ENCODE data around the gene C16orf82. TPM values are rescaled to one million over a fixed set of nuclear protein-coding genes. Genes with fewer than 3 reads are reported as not detected.

The C16orf82 gene
- total and polyA plus RNA-seq, 9 of the 15 experiments (the other 6 are each of a cell fraction or from before 2014, with no cell fraction given): not detected

- CTCF ChIA-PET (ENCODE audit: low intra/inter-chr PET ratio): no interaction called here
- in situ Hi-C loops (cut with MboI): no loop called here
- TF ChIP-seq MITF (IDR thresholded peaks at IDR 0.05) (no peak), NRF1 (conservative IDR thresholded peaks at IDR 0.05 in 1 of 2, IDR thresholded peaks at IDR 0.05 in 1 of 2) (no peak), RAD51 (IDR thresholded peaks at IDR 0.05; ENCODE audit: borderline replicate concordance, low read depth) (no peak), ZNF830 (CRISPR knock-in tag; IDR thresholded peaks at IDR 0.05) (no peak), ARID2 (IDR thresholded peaks at IDR 0.05) (no peak), RBM34 (IDR thresholded peaks at IDR 0.05; ENCODE audit: borderline replicate concordance, insufficient read depth, low read length) (no peak), ZNF263 (CRISPR knock-in tag; IDR thresholded peaks at IDR 0.05; ENCODE audit: borderline replicate concordance) (no peak), ZFPM2 (CRISPR knock-in tag; IDR thresholded peaks at IDR 0.05) (no peak), ZNF780A (CRISPR knock-in tag; IDR thresholded peaks at IDR 0.05) (no peak), LARP7 (IDR thresholded peaks at IDR 0.05) (no peak), NONO (IDR thresholded peaks at IDR 0.05; ENCODE audit: low read depth in 2 of 2, low read length in 1 of 2) (no peak), ZNF785 (CRISPR knock-in tag; IDR thresholded peaks at IDR 0.05) (no peak), MXD1 (CRISPR knock-in tag; IDR thresholded peaks at IDR 0.05; ENCODE audit: borderline replicate concordance, poor library complexity, severe bottlenecking) (no peak), ZNF165 (CRISPR knock-in tag; IDR thresholded peaks at IDR 0.05; ENCODE audit: borderline replicate concordance) (no peak), E4F1 (CRISPR knock-in tag; IDR thresholded peaks at IDR 0.05; ENCODE audit: borderline replicate concordance) (no peak)
- TF ChIP-seq, protein P1, sequence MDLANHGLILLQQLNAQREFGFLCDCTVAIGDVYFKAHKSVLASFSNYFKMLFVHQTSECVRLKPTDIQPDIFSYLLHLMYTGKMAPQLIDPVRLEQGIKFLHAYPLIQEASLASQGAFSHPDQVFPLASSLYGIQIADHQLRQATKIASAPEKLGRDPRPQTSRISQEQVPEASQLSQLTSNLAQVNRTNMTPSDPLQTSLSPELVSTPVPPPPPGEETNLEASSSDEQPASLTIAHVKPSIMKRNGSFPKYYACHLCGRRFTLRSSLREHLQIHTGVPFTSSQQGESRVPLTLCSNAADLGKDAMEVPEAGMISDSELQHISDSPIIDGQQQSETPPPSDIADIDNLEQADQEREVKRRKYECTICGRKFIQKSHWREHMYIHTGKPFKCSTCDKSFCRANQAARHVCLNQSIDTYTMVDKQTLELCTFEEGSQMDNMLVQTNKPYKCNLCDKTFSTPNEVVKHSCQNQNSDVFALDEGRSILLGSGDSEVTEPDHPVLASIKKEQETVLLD (IDR thresholded peaks at IDR 0.05): no peak
Observed at GRCh38 chr16:27053996-27054395, 12.7 kb upstream of the C16orf82 start.

More at GRCh38 chr16:27053996-27054395, 12.7 kb upstream of the C16orf82 start:
- Histone ChIP-seq H3K4me2 (ENCODE audit: insufficient read depth, low read length) (no peak overlapping the region), H3K36me3 (ENCODE audit: control insufficient read depth, insufficient read depth, low read length) (no peaks in the 10 kb centered on the region), H3K4me1 (replicated peaks in 1 of 2; ENCODE audit: control insufficient read depth in 2 of 2, insufficient read depth in 2 of 2, low read length in 2 of 2) (no peaks in the 10 kb centered on the region), H3K4me3 (no peak overlapping the region), H3K79me2 (ENCODE audit: control insufficient read depth, insufficient read depth, low read length) (no peaks in the 10 kb centered on the region), H3K9ac (ENCODE audit: insufficient read depth in 1 of 2, low read depth in 2 of 2, low read length in 2 of 2) (no peak overlapping the region), H2AFZ (ENCODE audit: low read depth, low read length) (no peak overlapping the region), H3K9me3 (replicated peaks; ENCODE audit: control insufficient read depth, insufficient read depth, low read depth, low read length) (no peaks in the 10 kb centered on the region), H3K27ac (ENCODE audit: extremely low read depth, low read depth, low read length) (no peak overlapping the region), H4K20me1 (replicated peaks; ENCODE audit: control insufficient read depth, insufficient read depth, low read length) (no peaks in the 10 kb centered on the region), H3K9me1 (ENCODE audit: control insufficient read depth, insufficient read depth, low read length) (no peaks in the 10 kb centered on the region), H3K27me3 (ENCODE audit: control insufficient read depth in 2 of 2, insufficient read depth in 2 of 2, low read length in 2 of 2) (peaks cover 7 to 31% of the 10 kb centered on the region in 2 experiments; a peak in 3 of 5 replicates)
- no TSS peak for BruUV-seq (replicated peaks)
- DNase-seq (ENCODE audit: extremely low read depth in 1 of 4, low spot score in 3 of 4) (no peak), ATAC-seq (no peak), FAIRE-seq (no peak)
- POLR2A ChIA-PET: no interaction called here
- WGBS (ENCODE audit: insufficient coverage, low coverage, missing lambda C conversion rate): 4% methylated on average over 3 of the region's 3 CpGs
- intact Hi-C loops (cut with micrococcal nuclease): loop anchor here (10.0 kb wide), 1 partner anchor 59 kb away; no protein-coding TSS in a partner anchor
